Breast epithelium (tissue), 4 donors: ENCODE data around the gene AKT3. TPM values are rescaled to one million over a fixed set of nuclear protein-coding genes. Genes with fewer than 3 reads are reported as not detected.

ENCODE experiments used
- DNase-seq, 2 donors: peaks; one replicate each; pipeline ENCODE4 v3.0.0-alpha.2; 2019; ENCODE audit warnings: low spot score in 2 of 2
- H3K27ac ChIP-seq, 2 donors: fragments of 200-600 bp; sonication (generic) in 1 of 2; one replicate each; pipeline ENCODE4 v1.5.1; 2016 to 2019; ENCODE audit warnings: mild to moderate bottlenecking in 1 of 2
- H3K27me3 ChIP-seq, 2 donors: fragments of 200-600 bp; sonication (generic) in 1 of 2; one replicate each; pipeline versions ENCODE4 v1.5.1 to v1.6.0; 2017 to 2019; ENCODE audit warnings: control low read depth in 1 of 2, mild to moderate bottlenecking in 1 of 2
- H3K36me3 ChIP-seq: fragments of 200-600 bp; one replicate; pipeline ENCODE4 v1.5.1; 2019
- H3K4me1 ChIP-seq, 2 donors: fragments of 200-600 bp; sonication (generic); one replicate each; pipeline ENCODE4 v1.5.1; 2016 to 2019; ENCODE audit warnings: control low read depth in 1 of 2
- H3K4me3 ChIP-seq, 3 donors: fragments of 200-600 bp; sonication (generic); 1 replicate in 2 of 3; 2 replicates in 1 of 3; pipeline ENCODE4 v1.5.1; 2016 to 2019; ENCODE audit warnings: mild to moderate bottlenecking in 3 of 3, moderate library complexity in 2 of 3
- H3K9me3 ChIP-seq, 2 donors: fragments of 200-600 bp; sonication (generic) in 1 of 2; one replicate each; pipeline ENCODE4 v1.5.1; 2016 to 2019; ENCODE audit warnings: control low read depth in 1 of 2
- CTCF ChIP-seq, 3 donors: fragments of 450-650 bp; IDR thresholded peaks; one replicate each; pipeline ENCODE4 v1.5.1; 2016 to 2017; ENCODE audit warnings: antibody characterized with exemption in 3 of 3, mild to moderate bottlenecking in 3 of 3, moderate library complexity in 3 of 3
- POLR2A ChIP-seq: fragments of 450-650 bp; IDR thresholded peaks from one replicate; pipeline ENCODE4 v1.6.1; 2016; ENCODE audit warnings: antibody characterized with exemption, mild to moderate bottlenecking, moderate library complexity
- POLR2AphosphoS5 ChIP-seq, 3 donors: sonication (generic); formaldehyde crosslinking; IDR thresholded peaks; one replicate each; pipeline ENCODE4 v1.6.1; 2017; ENCODE audit warnings: antibody characterized with exemption in 3 of 3
- intact Hi-C: fragments of 100-400 bp; cut with DNase I; formaldehyde crosslinking; loops from one replicate; pipeline ENCODE4 v1.15.1; 2023; ENCODE audit warnings: low total_unique reads
- total RNA-seq, 3 donors: library from RNA; depleted of rRNA; stranded (reverse); fragments of >200 nt; gene quantifications; one replicate each; pipeline ENCODE4 v1.1.0, GENCODE V29; 2016

Gene AKT3
- total RNA-seq, 3 donors from 2014 or later: 49.6 to 58.7 (median 58.7) TPM

- TF ChIP-seq CTCF (IDR thresholded peaks at IDR 0.05) (no peak), POLR2A (no peak), POLR2AphosphoS5 (IDR thresholded peaks at IDR 0.05) (no peak)
Observed at GRCh38 chr1:243459059-243459458, 391.0 kb downstream of the AKT3 start.

GRCh38 chr1:243457363-243457982, 392.6 kb downstream of the AKT3 start:
- Histone ChIP-seq H3K9me3 (no peaks in the 10 kb centered on the region), H3K27ac (no peak overlapping the region), H3K4me1 (no peaks in the 10 kb centered on the region), H3K36me3 (no peaks in the 10 kb centered on the region), H3K4me3 (no peak overlapping the region), H3K27me3 (no peaks in the 10 kb centered on the region)
- intact Hi-C loops: no loop called here
- no peak for TF ChIP-seq POLR2A
- TF ChIP-seq CTCF (IDR thresholded peaks at IDR 0.05): no peak
- no peak for TF ChIP-seq POLR2AphosphoS5 (IDR thresholded peaks at IDR 0.05)
- no peak for DNase-seq

More at GRCh38 chr1:243459059-243459458, 391.0 kb downstream of the AKT3 start:
- Histone ChIP-seq H3K4me1 (no peaks in the 10 kb centered on the region), H3K4me3 (no peak overlapping the region), H3K27ac (no peak overlapping the region), H3K36me3 (no peaks in the 10 kb centered on the region), H3K27me3 (no peaks in the 10 kb centered on the region), H3K9me3 (no peaks in the 10 kb centered on the region)
- intact Hi-C loops: no loop called here
- no peak for DNase-seq

- intact Hi-C loops: no loop called here
- no peak overlapping the region for H3K4me3 ChIP-seq
- H3K4me1 ChIP-seq: no peaks in the 10 kb centered on the region
- H3K27me3 ChIP-seq: no peaks in the 10 kb centered on the region
- no peaks in the 10 kb centered on the region for H3K36me3 ChIP-seq
- no peak overlapping the region for H3K27ac ChIP-seq
- no peaks in the 10 kb centered on the region for H3K9me3 ChIP-seq
- TF ChIP-seq CTCF (IDR thresholded peaks at IDR 0.05) (no peak), POLR2A (no peak), POLR2AphosphoS5 (IDR thresholded peaks at IDR 0.05) (no peak)
- no peak for DNase-seq
Observed at GRCh38 chr1:243455760-243456651, 394.0 kb downstream of the AKT3 start.

- Histone ChIP-seq H3K4me3 (no peak overlapping the region), H3K9me3 (no peaks in the 10 kb centered on the region), H3K27me3 (no peaks in the 10 kb centered on the region), H3K36me3 (no peaks in the 10 kb centered on the region), H3K4me1 (no peaks in the 10 kb centered on the region), H3K27ac (no peak overlapping the region)
- intact Hi-C loops: no loop called here
- TF ChIP-seq POLR2AphosphoS5 (IDR thresholded peaks at IDR 0.05): no peak
- no peak for TF ChIP-seq CTCF (IDR thresholded peaks at IDR 0.05)
- TF ChIP-seq POLR2A: no peak
- DNase-seq: no peak
Observed at GRCh38 chr1:243454328-243454997, 395.6 kb downstream of the AKT3 start.

- no peak for TF ChIP-seq CTCF (IDR thresholded peaks at IDR 0.05)
- no peak for TF ChIP-seq POLR2A
- TF ChIP-seq POLR2AphosphoS5 (IDR thresholded peaks at IDR 0.05): no peak
- Histone ChIP-seq H3K4me1 (no peaks in the 10 kb centered on the region), H3K9me3 (no peaks in the 10 kb centered on the region), H3K27me3 (no peaks in the 10 kb centered on the region), H3K36me3 (no peaks in the 10 kb centered on the region), H3K4me3 (no peak overlapping the region), H3K27ac (no peak overlapping the region)
- intact Hi-C loops: no loop called here
- DNase-seq: no peak
Observed at GRCh38 chr1:243452092-243452491, 398.0 kb downstream of the AKT3 start.
